Forelimb muscle (tissue), 1 donor: Measurements from ENCODE around the gene CAPZB. TPM values are rescaled to one million over a fixed set of nuclear protein-coding genes. Genes with fewer than 3 reads are reported as not detected.

Experiments
- DNase-seq: peaks from one replicate; pipeline ENCODE4 v3.0.0-alpha.2; 2013; ENCODE audit warnings: low read depth
- polyA plus RNA-seq: library from polyadenylated mRNA; unstranded; fragments of 120-200 nt; gene quantifications from one replicate; pipeline ENCODE4 v1.2.1, GENCODE V29; 2013; ENCODE audit not compliant: insufficient read length

CAPZB gene
- polyA plus RNA-seq, 1 donor = 245 TPM

GRCh38 chr1:19347533-19348172 lies 137.7 kb downstream of the CAPZB start:
- no peak for DNase-seq

- DNase-seq = no peak
These were observed 139.3 kb downstream of the CAPZB start for GRCh38 chr1:19346026-19346425.

GRCh38 chr1:19345391-19345790 lies 139.9 kb downstream of the CAPZB start:
- DNase-seq = no peak

- no peak for DNase-seq
These were observed 140.5 kb downstream of the CAPZB start for GRCh38 chr1:19344831-19345230.

- no peak for DNase-seq
These were observed 140.9 kb downstream of the CAPZB start for GRCh38 chr1:19344372-19344810.

- no peak for DNase-seq
These were observed 141.6 kb downstream of the CAPZB start for GRCh38 chr1:19343617-19344350.

- DNase-seq = no peak
These were observed 142.3 kb downstream of the CAPZB start for GRCh38 chr1:19342894-19343616.

GRCh38 chr1:19342062-19342750 lies 143.1 kb downstream of the CAPZB start:
- DNase-seq = no peak

- no peak for DNase-seq
These were observed 143.9 kb downstream of the CAPZB start for GRCh38 chr1:19341201-19342061.

- DNase-seq = no peak
These were observed 144.9 kb downstream of the CAPZB start for GRCh38 chr1:19340387-19340937.

- no peak for DNase-seq
These were observed 146.0 kb downstream of the CAPZB start for GRCh38 chr1:19339214-19339861.

GRCh38 chr1:19338323-19338762 lies 147.0 kb downstream of the CAPZB start:
- DNase-seq = no peak

- DNase-seq = no peak
These were observed 148.1 kb downstream of the CAPZB start for GRCh38 chr1:19337289-19337688.

- DNase-seq = no peak
These were observed 148.8 kb downstream of the CAPZB start for GRCh38 chr1:19336543-19336942.

GRCh38 chr1:19333587-19334354 lies 151.6 kb downstream of the CAPZB start:
- no peak for DNase-seq

GRCh38 chr1:19332832-19333231 lies 152.5 kb downstream of the CAPZB start:
- DNase-seq = no peak

GRCh38 chr1:19331262-19331878 lies 154.0 kb downstream of the CAPZB start:
- DNase-seq = no peak

GRCh38 chr1:19330449-19331135 lies 154.7 kb downstream of the CAPZB start:
- no peak for DNase-seq
